Measurements from ENCODE around the gene PLEKHA3. TPM values are rescaled to one million over a fixed set of nuclear protein-coding genes. Genes with fewer than 3 reads are reported as not detected.
"Not testable (repeated sequence)": the region's sequence is repeated elsewhere in the genome, so short reads cannot be mapped to it uniquely, and the experiment has no call there.

Gene PLEKHA3
- total RNA-seq, 1 experiment from 2014 or later: 26.8 TPM

DNA sequence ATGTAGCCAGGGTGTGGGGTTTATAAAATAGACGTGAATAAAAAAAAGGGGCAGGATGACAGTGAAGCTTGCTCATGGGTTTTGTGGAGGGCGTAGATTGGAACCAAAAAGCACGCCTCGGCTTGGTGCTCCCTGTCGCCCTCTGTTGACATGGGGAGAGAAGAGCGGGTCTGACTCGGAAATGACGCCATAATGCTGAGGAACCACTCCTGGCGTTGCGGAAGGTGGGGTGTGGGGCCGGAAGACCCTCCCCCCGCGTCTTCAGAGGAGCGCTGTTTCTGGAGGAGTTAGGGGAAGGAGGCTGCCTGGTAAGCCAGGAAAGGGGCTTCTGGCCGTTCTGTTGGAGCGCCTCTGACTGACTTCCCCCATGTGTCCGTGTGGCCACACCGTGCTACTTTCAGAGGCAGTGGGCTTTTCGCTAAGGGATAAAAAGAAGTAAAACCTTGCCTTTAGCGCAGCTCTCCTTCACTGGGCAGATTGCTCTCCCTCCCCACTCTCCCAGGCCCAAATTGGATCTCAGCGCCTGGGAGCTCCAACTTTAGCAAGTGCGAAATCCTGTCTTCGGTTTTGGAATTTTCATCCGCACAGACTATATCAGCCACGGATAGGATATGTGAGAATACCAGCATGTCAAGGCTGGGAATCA is 42.8 kb downstream of the PLEKHA3 start (continued):
- TF ChIP-seq RAD21 (IDR thresholded peaks at IDR 0.05; ENCODE audit: low read depth): peak; percentile 40
- no peak for TF ChIP-seq EZH2 (IDR thresholded peaks at IDR 0.05)
- peak; percentile 86 for TF ChIP-seq POLR2AphosphoS5 (IDR thresholded peaks at IDR 0.05; ENCODE audit: low read depth, low read length)

DNA sequence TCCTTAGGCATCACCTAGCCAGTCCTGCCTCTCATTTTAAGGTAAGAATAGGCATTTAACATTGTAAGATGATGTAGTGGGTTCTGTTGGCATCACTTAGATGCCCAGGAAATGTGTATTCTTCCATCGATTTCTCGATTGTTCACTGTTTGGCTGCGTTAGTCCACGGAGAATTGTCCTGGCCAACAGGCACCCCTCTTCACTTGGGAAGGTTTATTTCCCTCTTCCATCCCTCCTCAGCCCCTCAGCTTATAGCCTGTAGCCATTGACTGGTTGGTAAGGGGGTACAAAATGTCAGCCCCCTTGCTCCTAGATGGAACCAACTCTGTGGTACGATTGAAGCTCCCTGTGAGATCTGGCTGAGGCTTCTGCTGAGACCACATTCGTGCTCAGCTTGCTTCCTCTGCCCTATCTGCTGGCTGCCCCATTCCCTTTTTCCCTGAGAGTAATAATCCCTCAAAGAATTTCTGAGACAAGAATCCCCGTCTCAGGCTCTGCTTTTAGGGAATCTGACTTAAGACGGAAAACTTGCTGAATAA is 43.4 kb downstream of the PLEKHA3 start:
- peak overlapping the region; percentile 75 to 76 for H3K4me3 ChIP-seq (replicated peaks in 1 of 2; ENCODE audit: low read depth in 1 of 2, low read length in 2 of 2)
- peak; percentile 8; the same call in 1 of the 2 replicates for ATAC-seq
- no peaks in the 10 kb centered on the region for H3K9me3 ChIP-seq (ENCODE audit: control insufficient read depth in 1 of 2, insufficient read depth in 1 of 2, low read depth in 1 of 2, low read length in 2 of 2)
- H4K20me1 ChIP-seq (ENCODE audit: insufficient read depth): no peaks in the 10 kb centered on the region
- no peak overlapping the region for H2AFZ ChIP-seq (ENCODE audit: low read depth, low read length, poor library complexity, severe bottlenecking)
- TSS peak; percentile 62 for BruUV-seq (replicated peaks)
- no peak for TF ChIP-seq CEBPB (IDR thresholded peaks at IDR 0.05; ENCODE audit: low read depth)
- TF ChIP-seq JUND (IDR thresholded peaks at IDR 0.05): no peak
- no peak for TF ChIP-seq ZNF274 (IDR thresholded peaks at IDR 0.05; ENCODE audit: low read depth, low read length)
- TF ChIP-seq POLR2AphosphoS5 (IDR thresholded peaks at IDR 0.05; ENCODE audit: low read depth, low read length): no peak
- no peak for TF ChIP-seq EGR1 (IDR thresholded peaks at IDR 0.05; ENCODE audit: low read depth)
- no peak for TF ChIP-seq SRF (IDR thresholded peaks at IDR 0.05; ENCODE audit: low read depth)
- no peak for TF ChIP-seq YY1 (IDR thresholded peaks at IDR 0.05; ENCODE audit: extremely low read depth, insufficient replicate concordance, low read depth, low read length)
- TF ChIP-seq SP1 (IDR thresholded peaks at IDR 0.05; ENCODE audit: low read depth): no peak
- TF ChIP-seq SIN3A (IDR thresholded peaks at IDR 0.05; ENCODE audit: low read depth): no peak
- TF ChIP-seq, protein P1, sequence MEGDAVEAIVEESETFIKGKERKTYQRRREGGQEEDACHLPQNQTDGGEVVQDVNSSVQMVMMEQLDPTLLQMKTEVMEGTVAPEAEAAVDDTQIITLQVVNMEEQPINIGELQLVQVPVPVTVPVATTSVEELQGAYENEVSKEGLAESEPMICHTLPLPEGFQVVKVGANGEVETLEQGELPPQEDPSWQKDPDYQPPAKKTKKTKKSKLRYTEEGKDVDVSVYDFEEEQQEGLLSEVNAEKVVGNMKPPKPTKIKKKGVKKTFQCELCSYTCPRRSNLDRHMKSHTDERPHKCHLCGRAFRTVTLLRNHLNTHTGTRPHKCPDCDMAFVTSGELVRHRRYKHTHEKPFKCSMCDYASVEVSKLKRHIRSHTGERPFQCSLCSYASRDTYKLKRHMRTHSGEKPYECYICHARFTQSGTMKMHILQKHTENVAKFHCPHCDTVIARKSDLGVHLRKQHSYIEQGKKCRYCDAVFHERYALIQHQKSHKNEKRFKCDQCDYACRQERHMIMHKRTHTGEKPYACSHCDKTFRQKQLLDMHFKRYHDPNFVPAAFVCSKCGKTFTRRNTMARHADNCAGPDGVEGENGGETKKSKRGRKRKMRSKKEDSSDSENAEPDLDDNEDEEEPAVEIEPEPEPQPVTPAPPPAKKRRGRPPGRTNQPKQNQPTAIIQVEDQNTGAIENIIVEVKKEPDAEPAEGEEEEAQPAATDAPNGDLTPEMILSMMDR (IDR thresholded peaks at IDR 0.05 in 2 of 3, conservative IDR thresholded peaks at IDR 0.05 in 1 of 3; ENCODE audit: borderline replicate concordance in 1 of 3, insufficient read depth in 1 of 3, low read depth in 2 of 3, low read length in 2 of 3): no peak
- DNase-seq (ENCODE audit: low read depth, low spot score): no peak
- no peaks in the 10 kb centered on the region for H3K36me3 ChIP-seq (ENCODE audit: control insufficient read depth in 1 of 2, insufficient read depth in 2 of 2, low read length in 2 of 2)
- no peaks in the 10 kb centered on the region for H3K9me2 ChIP-seq (ENCODE audit: insufficient read depth)
- H3K4me2 ChIP-seq (ENCODE audit: low read length): peak overlapping the region; percentile 77
- H3K27ac ChIP-seq (ENCODE audit: low read depth, low read length): 0 out of 2 replicates have a peak overlapping the region, but pooled peaks have one; percentile 17
- POLR2A ChIA-PET: no interaction called here
- RAD21 ChIA-PET (ENCODE audit: low non-redundant PET in 1 of 2, low total read pairs in 2 of 2, uncharacterized antibody in 2 of 2, unreplicated experiment in 2 of 2): no interaction called here
- intact Hi-C loops (cut with micrococcal nuclease): no loop called here
- no peaks in the 10 kb centered on the region for H3K27me3 ChIP-seq (ENCODE audit: insufficient read depth, low read length)
- peaks cover 0 to 4% of the 10 kb centered on the region in 2 experiments; a peak in 1 of 4 replicates for H3K4me1 ChIP-seq (ENCODE audit: control insufficient read depth in 1 of 2, insufficient read depth in 2 of 2, low read length in 2 of 2)
- CTCF ChIA-PET: no interaction called here
- peak overlapping the region; percentile 71 for H3K9ac ChIP-seq (ENCODE audit: low read length)
- peaks cover 16% of the 10 kb centered on the region for H3K79me2 ChIP-seq (ENCODE audit: insufficient read depth, low read length)

DNA sequence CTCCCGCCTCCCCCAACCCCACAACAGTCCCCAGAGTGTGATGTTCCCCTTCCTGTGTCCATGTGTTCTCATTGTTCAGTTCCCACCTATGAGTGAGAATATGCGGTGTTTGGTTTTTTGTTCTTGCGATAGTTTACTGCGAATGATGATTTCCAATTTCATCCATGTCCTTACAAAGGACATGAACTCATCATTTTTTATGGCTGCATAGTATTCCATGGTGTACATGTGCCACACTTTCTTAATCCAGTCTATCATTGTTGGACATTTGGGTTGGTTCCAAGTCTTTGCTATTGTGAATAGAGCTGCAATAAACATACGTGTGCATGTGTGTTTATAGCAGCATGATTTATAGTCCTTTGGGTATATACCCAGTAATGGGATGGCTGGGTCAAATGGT is 44.8 kb downstream of the PLEKHA3 start:
- H3K4me3 ChIP-seq (replicated peaks in 1 of 2; ENCODE audit: low read depth in 1 of 2, low read length in 2 of 2); ATAC-seq; intact Hi-C loops (cut with micrococcal nuclease); H2AFZ ChIP-seq (ENCODE audit: low read depth, low read length, poor library complexity, severe bottlenecking); H4K20me1 ChIP-seq (ENCODE audit: insufficient read depth); H3K36me3 ChIP-seq (ENCODE audit: control insufficient read depth in 1 of 2, insufficient read depth in 2 of 2, low read length in 2 of 2); H3K9ac ChIP-seq (ENCODE audit: low read length); H3K9me2 ChIP-seq (ENCODE audit: insufficient read depth); BruUV-seq (replicated peaks); CTCF ChIA-PET; H3K27me3 ChIP-seq (ENCODE audit: insufficient read depth, low read length); H3K4me2 ChIP-seq (ENCODE audit: low read length); RAD21 ChIA-PET (ENCODE audit: low non-redundant PET in 1 of 2, low total read pairs in 2 of 2, uncharacterized antibody in 2 of 2, unreplicated experiment in 2 of 2); DNase-seq (ENCODE audit: low read depth, low spot score); POLR2A ChIA-PET; H3K9me3 ChIP-seq (ENCODE audit: control insufficient read depth in 1 of 2, insufficient read depth in 1 of 2, low read depth in 1 of 2, low read length in 2 of 2); H3K27ac ChIP-seq (ENCODE audit: low read depth, low read length); H3K4me1 ChIP-seq (ENCODE audit: control insufficient read depth in 1 of 2, insufficient read depth in 2 of 2, low read length in 2 of 2): not testable (repeated sequence)
- peaks cover 20% of the 10 kb centered on the region for H3K79me2 ChIP-seq (ENCODE audit: insufficient read depth, low read length)
